Spleen (tissue), 11 donors: ENCODE measurements around the gene SNRPD3. TPM values are rescaled to one million over a fixed set of nuclear protein-coding genes. Genes with fewer than 3 reads are reported as not detected.
A peak's percentile ranks its signal among the peaks of the same experiment; 100 is the strongest.

Experiments used
- DNase-seq: peaks from one replicate; pipeline ENCODE4 v3.0.0-alpha.2; 2020
- H3K27ac ChIP-seq, 8 donors: fragments of 200-600 bp; sonication (generic) in 7 of 8; 1 replicate in 4 of 8; 2 replicates in 4 of 8; pipeline versions ENCODE4 v1.5.0 to v1.8.0; 2016 to 2021; ENCODE audit warnings: inconsistent platforms in 4 of 8, mild to moderate bottlenecking in 4 of 8, moderate library complexity in 1 of 8
- H3K27me3 ChIP-seq, 7 donors: fragments of 200-600 bp; sonication (generic) in 6 of 7; replicated peaks in 1 of 7; 1 replicate in 4 of 7; 2 replicates in 3 of 7; pipeline versions ENCODE4 v1.5.0 to v1.8.0; 2016 to 2021; ENCODE audit warnings: inconsistent platforms in 3 of 7, mild to moderate bottlenecking in 1 of 7
- H3K36me3 ChIP-seq, 6 donors: fragments of 200-600 bp; sonication (generic) in 5 of 6; 1 replicate in 4 of 6; 2 replicates in 2 of 6; pipeline versions ENCODE4 v1.5.0 to v1.8.0; 2016 to 2021; ENCODE audit warnings: inconsistent platforms in 2 of 6
- H3K4me1 ChIP-seq, 6 donors: fragments of 200-600 bp; sonication (generic) in 5 of 6; 1 replicate in 3 of 6; 2 replicates in 3 of 6; pipeline versions ENCODE4 v1.5.0 to v1.8.0; 2016 to 2021; ENCODE audit warnings: inconsistent platforms in 3 of 6
- H3K4me3 ChIP-seq, 8 donors: fragments of 200-600 bp; sonication (generic) in 7 of 8; 1 replicate in 4 of 8; 2 replicates in 4 of 8; pipeline versions ENCODE4 v1.5.0 to v1.8.0; 2016 to 2021; ENCODE audit warnings: inconsistent platforms in 4 of 8, mild to moderate bottlenecking in 4 of 8, moderate library complexity in 2 of 8
- H3K9me3 ChIP-seq, 8 donors: fragments of 200-600 bp; sonication (generic) in 7 of 8; 1 replicate in 4 of 8; 2 replicates in 4 of 8; pipeline versions ENCODE4 v1.5.0 to v1.8.0; 2016 to 2021; ENCODE audit warnings: inconsistent platforms in 4 of 8
- POLR2A ChIP-seq, 3 donors: fragments of 450-650 bp; IDR thresholded peaks; one replicate each; pipeline ENCODE4 v1.5.1; 2017; ENCODE audit warnings: antibody characterized with exemption in 3 of 3, mild to moderate bottlenecking in 1 of 3
- POLR2AphosphoS5 ChIP-seq, 3 donors: sonication (generic); formaldehyde crosslinking; IDR thresholded peaks; one replicate each; pipeline ENCODE4 v1.5.1; 2017; ENCODE audit warnings: antibody characterized with exemption in 3 of 3
- WGBS, 5 donors: extraction: QIAGEN DNeasy Blood & Tissue Kit in 3 of 5; methylation state at CpG; one replicate each; pipeline versions ENCODE4 v1.1.5 to v1.1.7; 2013 to 2018; 5-methylcytosine and 5-hydroxymethylcytosine counted together
- intact Hi-C: fragments of 100-400 bp; cut with DNase I; formaldehyde crosslinking; loops from one replicate; pipeline ENCODE4 v1.15.0; 2023; ENCODE audit warnings: low total_unique reads
- polyA plus RNA-seq, 3 donors: library from polyadenylated mRNA; stranded (reverse); fragments of 200-250 nt; gene quantifications; one replicate each; pipeline ENCODE4 v1.2.1, GENCODE V29; 2013
- total RNA-seq, 7 donors: library from RNA; depleted of rRNA in 3 of 7; stranded (reverse); fragments of >200 nt in 3 of 7; fragmentation: NEBNext Ultra II Directional in 4 of 7; extraction: Animal tissue kit (Norgen Biotek cat#: 25700) in 4 of 7; gene quantifications; one replicate each; pipeline versions ENCODE4 v1.1.0 to v1.2.1, GENCODE V29; 2016 to 2021
- TF ChIP-seq, protein P1 (sequence below), 11 experiments: fragments of 200-600 bp in 7 of 11; fragments of 450-650 bp in 4 of 11; sonication (generic) in 4 of 11; IDR thresholded peaks in 8 of 11; conservative IDR thresholded peaks in 3 of 11; 1 replicate in 7 of 11; 2 replicates in 4 of 11; pipeline versions ENCODE4 v1.4.0 to v1.8.0; 2016 to 2021; ENCODE audit warnings: antibody characterized with exemption in 11 of 11, inconsistent platforms in 4 of 11, mild to moderate bottlenecking in 1 of 11
- donor health status: healthy with polysubstance abuse.
- donor health status: DM: no; HTN: no; CAD: no; lungs with moderate emphysema.
- donor health status: DM: no; HTN: no; CAD: no.
- donor health status: Bipolar disorder and iron deficiency.
- donor health status: healthy.
- donor health status: DM: no; HTN: no; CAD: no.
- donor health status: DM: yes; HTN: yes; CAD: no.

SNRPD3 gene
- total and polyA plus RNA-seq, 10 donors: 52.0 to 142 (median 92.5) TPM

DNA sequence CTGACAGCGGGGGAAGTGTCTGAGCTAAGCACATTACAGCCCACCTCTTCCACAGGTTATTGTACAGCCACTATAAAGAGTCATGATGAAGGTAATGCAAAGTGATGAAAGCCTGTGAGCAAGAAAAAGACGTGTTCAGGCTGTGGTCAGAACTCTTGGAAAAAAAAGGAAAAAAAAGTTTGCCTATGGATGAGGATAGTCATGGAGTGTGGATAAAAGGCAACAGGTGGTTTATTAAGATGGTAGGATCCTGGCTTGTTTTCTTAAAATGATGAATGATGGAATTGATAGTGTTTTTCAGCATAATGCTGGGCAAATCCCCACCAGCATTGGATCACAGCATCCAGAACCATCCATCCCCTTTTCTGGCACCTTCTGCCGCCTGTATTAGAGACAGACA lies 37.6 kb upstream of the SNRPD3 start:
- Histone ChIP-seq H3K36me3 (no peaks in the 10 kb centered on the region), H3K4me1 (peaks cover 3 to 75% (median 27%) of the 10 kb centered on the region in 6 donors), H3K4me3 (no peak overlapping the region), H3K27ac (no peak overlapping the region), H3K27me3 (no peaks in the 10 kb centered on the region), H3K9me3 (no peaks in the 10 kb centered on the region)
- no peak for DNase-seq
- TF ChIP-seq, protein P1, sequence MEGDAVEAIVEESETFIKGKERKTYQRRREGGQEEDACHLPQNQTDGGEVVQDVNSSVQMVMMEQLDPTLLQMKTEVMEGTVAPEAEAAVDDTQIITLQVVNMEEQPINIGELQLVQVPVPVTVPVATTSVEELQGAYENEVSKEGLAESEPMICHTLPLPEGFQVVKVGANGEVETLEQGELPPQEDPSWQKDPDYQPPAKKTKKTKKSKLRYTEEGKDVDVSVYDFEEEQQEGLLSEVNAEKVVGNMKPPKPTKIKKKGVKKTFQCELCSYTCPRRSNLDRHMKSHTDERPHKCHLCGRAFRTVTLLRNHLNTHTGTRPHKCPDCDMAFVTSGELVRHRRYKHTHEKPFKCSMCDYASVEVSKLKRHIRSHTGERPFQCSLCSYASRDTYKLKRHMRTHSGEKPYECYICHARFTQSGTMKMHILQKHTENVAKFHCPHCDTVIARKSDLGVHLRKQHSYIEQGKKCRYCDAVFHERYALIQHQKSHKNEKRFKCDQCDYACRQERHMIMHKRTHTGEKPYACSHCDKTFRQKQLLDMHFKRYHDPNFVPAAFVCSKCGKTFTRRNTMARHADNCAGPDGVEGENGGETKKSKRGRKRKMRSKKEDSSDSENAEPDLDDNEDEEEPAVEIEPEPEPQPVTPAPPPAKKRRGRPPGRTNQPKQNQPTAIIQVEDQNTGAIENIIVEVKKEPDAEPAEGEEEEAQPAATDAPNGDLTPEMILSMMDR (IDR thresholded peaks at IDR 0.05 in 8 of 11, conservative IDR thresholded peaks at IDR 0.05 in 3 of 11): no peak
- TF ChIP-seq POLR2A (IDR thresholded peaks at IDR 0.05): no peak
- no peak for TF ChIP-seq POLR2AphosphoS5 (IDR thresholded peaks at IDR 0.05)
- intact Hi-C loops: no loop called here
- WGBS, 5 donors: 76 to 94% (median 89%) methylated on average over 3 of the region's 3 CpGs

DNA sequence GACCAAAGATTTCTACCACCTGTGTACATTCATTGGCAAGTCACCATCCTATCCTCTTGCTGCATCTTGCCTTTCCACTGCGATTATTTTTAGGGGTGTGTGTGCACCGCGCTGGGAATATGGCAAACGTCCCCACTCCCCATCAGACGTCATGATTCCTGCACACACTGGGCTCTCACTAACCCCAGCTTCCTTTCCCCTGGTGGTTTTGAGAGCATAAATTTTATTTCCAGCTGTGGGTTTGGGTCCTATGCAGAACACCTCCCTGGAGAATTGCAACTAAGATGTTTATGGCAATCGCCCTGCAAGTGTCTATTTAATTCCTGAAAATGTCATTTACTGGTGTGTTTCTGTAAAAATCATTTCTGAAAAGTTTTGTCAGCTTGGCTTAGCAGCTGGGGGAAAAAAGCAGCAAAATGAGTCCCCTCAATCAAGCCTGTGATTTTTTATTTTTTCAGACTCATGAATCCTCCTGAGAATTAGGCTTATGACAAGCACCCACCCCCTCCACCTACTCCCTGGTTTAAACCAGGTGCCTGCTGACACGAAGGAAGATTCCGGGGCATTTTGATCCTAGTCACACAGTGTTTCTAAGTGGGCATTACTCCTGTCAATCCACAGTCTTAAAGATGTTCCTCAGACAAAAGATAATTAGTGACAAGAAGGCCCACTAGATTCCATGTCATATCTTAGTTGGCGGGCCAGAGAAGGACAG lies 36.9 kb upstream of the SNRPD3 start:
- H3K27ac ChIP-seq: peak overlapping the region in 1 of 8 donors; percentile 21
- H3K27me3 ChIP-seq: no peaks in the 10 kb centered on the region
- TF ChIP-seq POLR2AphosphoS5 (IDR thresholded peaks at IDR 0.05) (no peak), POLR2A (IDR thresholded peaks at IDR 0.05) (no peak)
- TF ChIP-seq, protein P1 (IDR thresholded peaks at IDR 0.05 in 8 of 11, conservative IDR thresholded peaks at IDR 0.05 in 3 of 11): no peak
- DNase-seq: no peak
- no peaks in the 10 kb centered on the region for H3K9me3 ChIP-seq
- peaks cover 3 to 68% (median 27%) of the 10 kb centered on the region in 6 donors for H3K4me1 ChIP-seq
- no peaks in the 10 kb centered on the region for H3K36me3 ChIP-seq
- 44 to 55% (median 46%) methylated on average over 9 of the region's 9 CpGs for WGBS, 5 donors
- H3K4me3 ChIP-seq: no peak overlapping the region
- intact Hi-C loops: no loop called here

DNA sequence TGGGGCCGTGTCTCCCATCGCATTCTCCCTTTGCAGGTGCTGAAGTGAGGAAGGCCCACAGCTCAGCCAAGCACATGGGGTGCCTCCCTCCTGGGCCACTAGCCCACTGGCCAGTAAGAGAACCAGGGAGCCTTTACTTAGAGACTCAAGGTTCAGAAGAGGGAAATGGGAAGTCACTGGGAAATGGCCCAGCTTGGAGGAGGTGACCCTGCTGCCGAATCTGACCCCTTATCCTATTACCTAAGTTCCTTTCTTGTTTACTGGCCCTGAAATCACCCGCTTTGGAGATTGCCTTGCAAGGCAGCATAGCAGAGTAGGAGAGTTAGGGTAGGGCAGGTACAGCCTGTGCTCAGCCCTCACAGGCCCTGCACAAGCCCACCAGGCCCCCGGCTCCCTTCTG lies 36.3 kb upstream of the SNRPD3 start:
- Histone ChIP-seq H3K27ac (peak overlapping the region in 1 of 8 donors; percentile 21), H3K4me1 (peaks cover 3 to 62% (median 27%) of the 10 kb centered on the region in 6 donors), H3K27me3 (no peaks in the 10 kb centered on the region), H3K36me3 (no peaks in the 10 kb centered on the region), H3K4me3 (no peak overlapping the region), H3K9me3 (no peaks in the 10 kb centered on the region)
- intact Hi-C loops: no loop called here
- no peak for DNase-seq
- WGBS, 5 donors: 51 to 81% (median 63%) methylated on average over 4 to 5 of the region's 5 CpGs
- TF ChIP-seq, protein P1 (IDR thresholded peaks at IDR 0.05 in 8 of 11, conservative IDR thresholded peaks at IDR 0.05 in 3 of 11): no peak
- TF ChIP-seq POLR2A (IDR thresholded peaks at IDR 0.05): no peak
- no peak for TF ChIP-seq POLR2AphosphoS5 (IDR thresholded peaks at IDR 0.05)

DNA sequence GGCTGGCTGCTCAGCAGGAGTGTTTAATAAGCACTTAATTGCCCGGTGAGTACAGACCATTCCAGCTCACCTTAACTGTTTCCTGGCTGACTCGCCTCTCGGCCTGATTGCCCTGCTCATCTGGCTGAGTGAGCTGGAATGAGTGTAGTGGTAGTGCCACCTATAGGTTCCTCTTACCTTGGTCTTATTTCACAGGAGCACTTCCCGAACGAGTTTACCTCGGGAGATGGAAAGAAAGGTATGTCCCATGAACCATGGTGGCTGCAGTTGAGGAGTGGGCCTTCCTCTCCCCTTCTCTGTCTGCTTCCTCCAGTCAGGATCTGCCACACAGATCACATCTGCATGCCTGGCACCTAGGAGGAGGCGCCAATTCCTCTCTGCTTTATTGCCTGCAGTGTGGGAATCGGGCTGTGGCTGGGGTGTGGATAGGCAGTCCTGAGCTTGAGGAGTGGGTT lies 34.0 kb upstream of the SNRPD3 start:
- Histone ChIP-seq H3K36me3 (peaks cover 0 to 3% (median 0%) of the 10 kb centered on the region in 6 donors), H3K4me3 (no peak overlapping the region), H3K9me3 (no peaks in the 10 kb centered on the region), H3K4me1 (peaks cover 5 to 50% (median 28%) of the 10 kb centered on the region in 6 donors), H3K27ac (peak overlapping the region in 1 of 8 donors; percentile 37), H3K27me3 (no peaks in the 10 kb centered on the region)
- WGBS, 5 donors: 22 to 33% (median 28%) methylated on average over 8 of the region's 8 CpGs
- TF ChIP-seq, protein P1 (IDR thresholded peaks at IDR 0.05 in 8 of 11, conservative IDR thresholded peaks at IDR 0.05 in 3 of 11): peak in 9 of 11 experiments; percentile 10 to 66 (median 46)
- TF ChIP-seq POLR2A (IDR thresholded peaks at IDR 0.05) (no peak), POLR2AphosphoS5 (IDR thresholded peaks at IDR 0.05) (no peak)
- DNase-seq: no peak
- intact Hi-C loops: loop anchor here (5.0 kb wide), 1 partner anchor 195 kb away; no protein-coding TSS in a partner anchor
